ENCODE results near the gene USP51. TPM values are rescaled to one million over a fixed set of nuclear protein-coding genes. Genes with fewer than 3 reads are reported as not detected.
"Not testable (repeated sequence)": the region's sequence is repeated elsewhere in the genome, so short reads cannot be mapped to it uniquely, and the experiment has no call there.

The USP51 gene
- total RNA-seq, 1 experiment from 2014 or later, result 7.2 TPM

GRCh38 chrX:55484948-55485347 lies 4.7 kb downstream of the USP51 start:
- in situ Hi-C loops (cut with HindIII; ENCODE audit: low pct_unique_long_range_greater_than_20kb, low sequenced_read_pairs), result no loop called here
- no peak for DNase-seq (ENCODE audit: low read depth, low spot score)

- in situ Hi-C loops (cut with HindIII; ENCODE audit: low pct_unique_long_range_greater_than_20kb, low sequenced_read_pairs), result no loop called here
- DNase-seq (ENCODE audit: low read depth, low spot score), result no peak
Observed at GRCh38 chrX:55480390-55481062, 9.1 kb downstream of the USP51 start.

- in situ Hi-C loops (cut with HindIII; ENCODE audit: low pct_unique_long_range_greater_than_20kb, low sequenced_read_pairs); DNase-seq (ENCODE audit: low read depth, low spot score): not testable (repeated sequence)
Observed at GRCh38 chrX:55479956-55480355, 9.7 kb downstream of the USP51 start.

GRCh38 chrX:55465791-55466190 lies 23.9 kb downstream of the USP51 start:
- in situ Hi-C loops (cut with HindIII; ENCODE audit: low pct_unique_long_range_greater_than_20kb, low sequenced_read_pairs); DNase-seq (ENCODE audit: low read depth, low spot score): not testable (repeated sequence)

GRCh38 chrX:55465108-55465507 lies 24.5 kb downstream of the USP51 start:
- DNase-seq (ENCODE audit: low read depth, low spot score); in situ Hi-C loops (cut with HindIII; ENCODE audit: low pct_unique_long_range_greater_than_20kb, low sequenced_read_pairs): not testable (repeated sequence)

GRCh38 chrX:55464050-55464449 lies 25.6 kb downstream of the USP51 start:
- in situ Hi-C loops (cut with HindIII; ENCODE audit: low pct_unique_long_range_greater_than_20kb, low sequenced_read_pairs); DNase-seq (ENCODE audit: low read depth, low spot score): not testable (repeated sequence)

GRCh38 chrX:55459926-55460325 lies 29.7 kb downstream of the USP51 start:
- in situ Hi-C loops (cut with HindIII; ENCODE audit: low pct_unique_long_range_greater_than_20kb, low sequenced_read_pairs); DNase-seq (ENCODE audit: low read depth, low spot score): not testable (repeated sequence)

GRCh38 chrX:55459426-55459825 lies 30.2 kb downstream of the USP51 start:
- in situ Hi-C loops (cut with HindIII; ENCODE audit: low pct_unique_long_range_greater_than_20kb, low sequenced_read_pairs); DNase-seq (ENCODE audit: low read depth, low spot score): not testable (repeated sequence)

- in situ Hi-C loops (cut with HindIII; ENCODE audit: low pct_unique_long_range_greater_than_20kb, low sequenced_read_pairs); DNase-seq (ENCODE audit: low read depth, low spot score): not testable (repeated sequence)
Observed at GRCh38 chrX:55455708-55456107, 33.9 kb downstream of the USP51 start.

GRCh38 chrX:55452833-55453124 lies 36.9 kb downstream of the USP51 start:
- peak; percentile 1 for DNase-seq (ENCODE audit: low read depth, low spot score)
- in situ Hi-C loops (cut with HindIII; ENCODE audit: low pct_unique_long_range_greater_than_20kb, low sequenced_read_pairs), result no loop called here

- peak; percentile 83 for DNase-seq (ENCODE audit: low read depth, low spot score)
- in situ Hi-C loops (cut with HindIII; ENCODE audit: low pct_unique_long_range_greater_than_20kb, low sequenced_read_pairs), result no loop called here
Observed at GRCh38 chrX:55451990-55452832, 37.4 kb downstream of the USP51 start, which contains the start of gene MAGEH1. Gene MAGEH1 (plus strand): TSS chrX:55452127. CDS start chrX:55452375, 248 bp downstream.

- no peak for DNase-seq (ENCODE audit: low read depth, low spot score)
- in situ Hi-C loops (cut with HindIII; ENCODE audit: low pct_unique_long_range_greater_than_20kb, low sequenced_read_pairs), result no loop called here
Observed at GRCh38 chrX:55451626-55451989, 38.0 kb downstream of the USP51 start.

GRCh38 chrX:55451141-55451540 lies 38.5 kb downstream of the USP51 start:
- no peak for DNase-seq (ENCODE audit: low read depth, low spot score)
- in situ Hi-C loops (cut with HindIII; ENCODE audit: low pct_unique_long_range_greater_than_20kb, low sequenced_read_pairs), result no loop called here

- peak; percentile 20 for DNase-seq (ENCODE audit: low read depth, low spot score)
- in situ Hi-C loops (cut with HindIII; ENCODE audit: low pct_unique_long_range_greater_than_20kb, low sequenced_read_pairs), result no loop called here
Observed at GRCh38 chrX:55450259-55450658, 39.4 kb downstream of the USP51 start.

GRCh38 chrX:55443468-55443867 lies 46.2 kb downstream of the USP51 start:
- in situ Hi-C loops (cut with HindIII; ENCODE audit: low pct_unique_long_range_greater_than_20kb, low sequenced_read_pairs), result not testable (repeated sequence)

More at GRCh38 chrX:55443468-55443867, 46.2 kb downstream of the USP51 start:
- DNase-seq (ENCODE audit: low read depth, low spot score), result not testable (repeated sequence)
